MCF 10A (cell line): ENCODE measurements around the gene LGALS1. TPM values are rescaled to one million over a fixed set of nuclear protein-coding genes. Genes with fewer than 3 reads are reported as not detected.

Source experiments
- BruUV-seq: library from RNA; stranded (reverse); fragments of 400-500 nt; replicated peaks from 2 replicates; lab custom pipeline; 2021; lab: Mats Ljungman, UMichigan
- CTCF ChIA-PET: fragments of 300-600 bp; sonication (Branson Sonifier 250); formaldehyde crosslinking; extraction: SDS; loops from one replicate; lab custom pipeline; 2021; ENCODE audit warnings: antibody characterized with exemption, inconsistent platforms; lab: Yijun Ruan, JAX
- POLR2A ChIA-PET: fragments of 300-600, 350-650 bp; sonication (Branson Sonifier 250); formaldehyde crosslinking; extraction: SDS; loops from one replicate; lab custom pipeline; 2020; ENCODE audit warnings: antibody characterized with exemption, inconsistent platforms; lab: Yijun Ruan, JAX
- DNase-seq: peaks from one replicate; pipeline ENCODE4 v3.0.0-alpha.2; 2018; ENCODE audit not compliant: unreplicated experiment
- H3K27ac Mint-ChIP-seq: one replicate; pipeline ENCODE4 v1.8.0; 2022; ENCODE audit warnings: mild to moderate bottlenecking, low read depth, mixed read lengths; ENCODE audit not compliant: unreplicated experiment
- H3K27me3 Mint-ChIP-seq: one replicate; pipeline ENCODE4 v1.8.0; 2022; ENCODE audit warnings: mixed read lengths; ENCODE audit not compliant: insufficient read depth, unreplicated experiment
- H3K36me3 Mint-ChIP-seq: one replicate; pipeline ENCODE4 v1.8.0; 2022; ENCODE audit warnings: mild to moderate bottlenecking, moderate library complexity, mixed read lengths; ENCODE audit not compliant: insufficient read depth, unreplicated experiment
- H3K4me1 Mint-ChIP-seq: one replicate; pipeline ENCODE4 v1.8.0; 2022; ENCODE audit warnings: mixed read lengths; ENCODE audit not compliant: insufficient read depth, unreplicated experiment
- H3K4me3 Mint-ChIP-seq: one replicate; pipeline ENCODE4 v1.8.0; 2022; ENCODE audit warnings: mild to moderate bottlenecking, moderate library complexity, mixed read lengths; ENCODE audit not compliant: unreplicated experiment
- H3K9me3 Mint-ChIP-seq: one replicate; pipeline ENCODE4 v1.8.0; 2022; ENCODE audit warnings: mixed read lengths; ENCODE audit not compliant: unreplicated experiment
- intact Hi-C: fragments of 100-400 bp; cut with micrococcal nuclease; formaldehyde crosslinking; loops from 2 replicates; pipeline ENCODE4 v1.14.1; 2022
- total RNA-seq: library from RNA; stranded (reverse); gene quantifications from 2 replicates; pipeline ENCODE4 v1.2.3, GENCODE V29; 2022
- TF ChIP-seq, protein P1 (sequence below): fragments of 200-600 bp; IDR thresholded peaks from one replicate; pipeline ENCODE4 v1.8.0; 2022; ENCODE audit warnings: antibody characterized with exemption, mild to moderate bottlenecking; ENCODE audit not compliant: unreplicated experiment

LGALS1 gene
- total RNA-seq, 1 experiment from 2014 or later: 1,635 TPM

GRCh38 chr22:37626556-37627075, 48.8 kb upstream of the LGALS1 start:
- no peaks in the 10 kb centered on the region for H3K9me3 Mint-ChIP-seq
- H3K4me1 Mint-ChIP-seq: no peaks in the 10 kb centered on the region
- intact Hi-C loops: no loop called here
- ChIA-PET POLR2A (interaction anchor here (0.9 to 1.2 kb wide), 2 partner anchors 10 to 16 kb away, joined by 4 to 5 read pairs; no protein-coding TSS in a partner anchor), CTCF (interaction anchor here (0.7 to 10.9 kb wide), 5 partner anchors 9 to 165 kb away, joined by 3 to 112 read pairs (median 4); partner anchors contain the start of gene SH3BP1)
- no peak for DNase-seq
- no peaks in the 10 kb centered on the region for H3K27me3 Mint-ChIP-seq
- H3K4me3 Mint-ChIP-seq: no peak overlapping the region
- BruUV-seq: no TSS peak
- TF ChIP-seq, protein P1, sequence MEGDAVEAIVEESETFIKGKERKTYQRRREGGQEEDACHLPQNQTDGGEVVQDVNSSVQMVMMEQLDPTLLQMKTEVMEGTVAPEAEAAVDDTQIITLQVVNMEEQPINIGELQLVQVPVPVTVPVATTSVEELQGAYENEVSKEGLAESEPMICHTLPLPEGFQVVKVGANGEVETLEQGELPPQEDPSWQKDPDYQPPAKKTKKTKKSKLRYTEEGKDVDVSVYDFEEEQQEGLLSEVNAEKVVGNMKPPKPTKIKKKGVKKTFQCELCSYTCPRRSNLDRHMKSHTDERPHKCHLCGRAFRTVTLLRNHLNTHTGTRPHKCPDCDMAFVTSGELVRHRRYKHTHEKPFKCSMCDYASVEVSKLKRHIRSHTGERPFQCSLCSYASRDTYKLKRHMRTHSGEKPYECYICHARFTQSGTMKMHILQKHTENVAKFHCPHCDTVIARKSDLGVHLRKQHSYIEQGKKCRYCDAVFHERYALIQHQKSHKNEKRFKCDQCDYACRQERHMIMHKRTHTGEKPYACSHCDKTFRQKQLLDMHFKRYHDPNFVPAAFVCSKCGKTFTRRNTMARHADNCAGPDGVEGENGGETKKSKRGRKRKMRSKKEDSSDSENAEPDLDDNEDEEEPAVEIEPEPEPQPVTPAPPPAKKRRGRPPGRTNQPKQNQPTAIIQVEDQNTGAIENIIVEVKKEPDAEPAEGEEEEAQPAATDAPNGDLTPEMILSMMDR: no peak
- H3K27ac Mint-ChIP-seq: no peak overlapping the region
- peaks cover 14% of the 10 kb centered on the region for H3K36me3 Mint-ChIP-seq

DNA sequence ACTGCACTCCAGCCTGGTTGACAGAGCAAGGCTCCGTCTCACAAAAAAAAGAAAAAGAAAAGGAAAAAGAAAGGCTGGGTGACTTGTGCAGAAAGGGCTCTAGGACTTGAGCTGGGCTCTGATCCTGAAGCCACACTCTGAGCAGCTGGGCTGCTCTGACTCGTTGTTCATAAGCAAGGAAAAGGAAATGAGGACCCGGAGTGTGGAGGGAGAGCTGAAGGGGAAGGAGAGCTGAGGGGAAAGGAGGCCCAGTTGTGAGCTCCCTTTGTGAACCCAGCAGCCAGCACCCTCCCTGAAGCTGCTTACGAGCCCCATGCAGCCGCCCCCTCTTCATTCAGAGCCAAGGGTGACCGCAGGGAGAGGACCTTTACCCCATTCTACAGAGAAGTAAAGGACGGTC, 48.3 kb upstream of the LGALS1 start:
- TF ChIP-seq, protein P1: no peak
- intact Hi-C loops: no loop called here
- H3K27ac Mint-ChIP-seq: no peak overlapping the region
- no peak overlapping the region for H3K4me3 Mint-ChIP-seq
- H3K4me1 Mint-ChIP-seq: no peaks in the 10 kb centered on the region
- POLR2A ChIA-PET: interaction anchor here (0.9 to 1.2 kb wide), 2 partner anchors 9 to 17 kb away, joined by 4 to 5 read pairs; no protein-coding TSS in a partner anchor
- BruUV-seq: no TSS peak
- peaks cover 13% of the 10 kb centered on the region for H3K36me3 Mint-ChIP-seq
- CTCF ChIA-PET: interaction anchor here (1.1 to 10.9 kb wide), 3 partner anchors 9 to 165 kb away, joined by 3 to 112 read pairs (median 4); no protein-coding TSS in a partner anchor
- DNase-seq: no peak
- no peaks in the 10 kb centered on the region for H3K27me3 Mint-ChIP-seq
- no peaks in the 10 kb centered on the region for H3K9me3 Mint-ChIP-seq

- Mint-ChIP-seq H3K36me3 (peaks cover 11% of the 10 kb centered on the region), H3K4me3 (no peak overlapping the region), H3K27ac (no peak overlapping the region), H3K9me3 (no peaks in the 10 kb centered on the region), H3K27me3 (no peaks in the 10 kb centered on the region), H3K4me1 (no peaks in the 10 kb centered on the region)
- BruUV-seq: no TSS peak
- ChIA-PET CTCF (interaction anchor here (1.1 to 10.9 kb wide), 4 partner anchors 10 to 164 kb away, joined by 3 to 112 read pairs (median 4); no protein-coding TSS in a partner anchor), POLR2A (interaction anchor here (0.5 to 1.2 kb wide), 3 partner anchors 9 to 138 kb away, joined by 3 to 5 read pairs (median 4); no protein-coding TSS in a partner anchor)
- intact Hi-C loops: no loop called here
- DNase-seq: no peak
- TF ChIP-seq, protein P1: no peak
Observed at GRCh38 chr22:37627545-37627944, 47.9 kb upstream of the LGALS1 start.

DNA sequence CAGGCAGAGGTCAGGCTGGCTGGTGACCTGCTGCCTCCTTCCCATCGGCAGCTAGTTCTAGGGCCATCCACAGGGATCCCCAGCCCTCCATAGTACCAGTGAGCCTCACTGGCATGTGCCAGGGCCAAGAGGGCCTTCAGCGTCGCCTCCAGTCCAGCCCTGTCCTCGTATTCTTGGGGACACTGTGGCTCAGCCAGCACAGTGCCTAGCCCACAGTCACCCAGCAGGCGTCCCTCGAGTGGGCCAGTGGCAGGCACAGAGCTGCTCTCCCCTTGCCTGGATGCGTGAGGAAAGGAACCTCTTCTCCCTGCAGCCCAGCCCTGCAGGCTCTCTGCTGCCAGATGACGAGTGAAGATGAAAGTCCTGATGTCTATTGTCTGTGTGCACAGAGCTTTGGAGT, 46.6 kb upstream of the LGALS1 start:
- no peak overlapping the region for H3K27ac Mint-ChIP-seq
- no peaks in the 10 kb centered on the region for H3K4me1 Mint-ChIP-seq
- ChIA-PET POLR2A (interaction anchor here (0.6 to 0.9 kb wide), 3 partner anchors 22 to 376 kb away, joined by 3 to 4 read pairs (median 4); no protein-coding TSS in a partner anchor), CTCF (interaction anchor here (0.5 to 10.9 kb wide), 5 partner anchors 11 to 192 kb away, joined by 3 to 112 read pairs (median 4); no protein-coding TSS in a partner anchor)
- TF ChIP-seq, protein P1: no peak
- intact Hi-C loops: no loop called here
- H3K4me3 Mint-ChIP-seq: no peak overlapping the region
- H3K9me3 Mint-ChIP-seq: no peaks in the 10 kb centered on the region
- no peak for DNase-seq
- no peaks in the 10 kb centered on the region for H3K27me3 Mint-ChIP-seq
- peaks cover 6% of the 10 kb centered on the region for H3K36me3 Mint-ChIP-seq
- BruUV-seq: no TSS peak
